AG10803 (cell line): ENCODE measurements around the gene NR2F1-AS1.
"Not testable (repeated sequence)": the region's sequence is repeated elsewhere in the genome, so short reads cannot be mapped to it uniquely, and the experiment has no call there.

Source experiments
- DNase-seq: peaks from one replicate; pipeline ENCODE4 v3.0.0; 2010; ENCODE audit warnings: low read depth
- H3K4me3 ChIP-seq: 2 replicates; pipeline ENCODE4 v1.5.1; 2011; ENCODE audit warnings: mild to moderate bottlenecking, low read length, control low read depth
- TF ChIP-seq, protein P1 (sequence below): conservative IDR thresholded peaks from 2 replicates; pipeline ENCODE4 v1.5.1; 2011; ENCODE audit warnings: mild to moderate bottlenecking, low read length, control low read depth, inconsistent platforms

NR2F1-AS1 gene

DNA sequence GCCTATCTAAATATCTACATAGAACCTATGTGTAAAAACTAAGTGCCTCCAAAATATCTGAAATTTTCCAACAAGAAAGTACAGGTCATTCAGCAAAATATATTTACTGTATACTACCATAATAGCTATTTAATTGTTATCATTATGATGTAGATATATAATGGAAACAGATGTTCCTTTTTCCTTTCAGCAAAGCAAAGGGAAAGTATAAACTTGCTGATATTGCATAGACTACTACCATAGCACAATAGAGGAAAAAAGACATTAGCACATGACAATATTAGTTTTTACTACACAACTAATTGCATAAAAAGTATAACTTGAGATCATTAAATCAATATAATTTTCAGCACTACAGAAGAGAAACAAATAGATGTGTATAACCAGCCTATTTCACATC, 14.9 kb downstream of the NR2F1-AS1 start:
- TF ChIP-seq, protein P1, sequence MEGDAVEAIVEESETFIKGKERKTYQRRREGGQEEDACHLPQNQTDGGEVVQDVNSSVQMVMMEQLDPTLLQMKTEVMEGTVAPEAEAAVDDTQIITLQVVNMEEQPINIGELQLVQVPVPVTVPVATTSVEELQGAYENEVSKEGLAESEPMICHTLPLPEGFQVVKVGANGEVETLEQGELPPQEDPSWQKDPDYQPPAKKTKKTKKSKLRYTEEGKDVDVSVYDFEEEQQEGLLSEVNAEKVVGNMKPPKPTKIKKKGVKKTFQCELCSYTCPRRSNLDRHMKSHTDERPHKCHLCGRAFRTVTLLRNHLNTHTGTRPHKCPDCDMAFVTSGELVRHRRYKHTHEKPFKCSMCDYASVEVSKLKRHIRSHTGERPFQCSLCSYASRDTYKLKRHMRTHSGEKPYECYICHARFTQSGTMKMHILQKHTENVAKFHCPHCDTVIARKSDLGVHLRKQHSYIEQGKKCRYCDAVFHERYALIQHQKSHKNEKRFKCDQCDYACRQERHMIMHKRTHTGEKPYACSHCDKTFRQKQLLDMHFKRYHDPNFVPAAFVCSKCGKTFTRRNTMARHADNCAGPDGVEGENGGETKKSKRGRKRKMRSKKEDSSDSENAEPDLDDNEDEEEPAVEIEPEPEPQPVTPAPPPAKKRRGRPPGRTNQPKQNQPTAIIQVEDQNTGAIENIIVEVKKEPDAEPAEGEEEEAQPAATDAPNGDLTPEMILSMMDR, result no peak
- no peak overlapping the region for H3K4me3 ChIP-seq
- DNase-seq, result no peak

DNA sequence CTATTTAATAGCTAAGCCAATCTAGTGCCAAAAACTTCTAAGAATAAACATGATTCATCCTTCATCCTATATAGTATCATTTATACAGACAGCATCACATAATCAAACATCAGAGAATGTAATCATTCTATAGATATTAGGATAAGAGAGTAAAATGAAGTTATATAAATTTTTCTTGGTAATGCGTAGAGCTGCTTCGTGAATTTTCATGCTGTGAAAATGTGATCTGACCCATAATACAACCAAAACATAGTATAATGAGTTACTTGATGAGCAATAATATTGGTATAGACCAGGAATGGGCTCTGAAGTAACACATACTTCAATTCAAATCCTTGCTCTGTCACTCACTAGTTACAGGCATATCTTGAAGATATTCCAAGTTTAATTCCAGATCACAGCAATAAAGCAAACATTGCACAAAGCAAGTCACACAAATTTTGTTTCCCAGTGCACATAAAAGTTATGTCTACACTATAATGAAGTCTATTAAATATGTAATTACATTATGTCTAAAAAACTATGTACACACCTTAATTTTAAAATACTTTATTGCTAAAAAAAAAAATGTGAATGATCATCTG, 23.9 kb downstream of the NR2F1-AS1 start:
- no peak for DNase-seq
- TF ChIP-seq, protein P1, result no peak
- H3K4me3 ChIP-seq, result no peak overlapping the region

DNA sequence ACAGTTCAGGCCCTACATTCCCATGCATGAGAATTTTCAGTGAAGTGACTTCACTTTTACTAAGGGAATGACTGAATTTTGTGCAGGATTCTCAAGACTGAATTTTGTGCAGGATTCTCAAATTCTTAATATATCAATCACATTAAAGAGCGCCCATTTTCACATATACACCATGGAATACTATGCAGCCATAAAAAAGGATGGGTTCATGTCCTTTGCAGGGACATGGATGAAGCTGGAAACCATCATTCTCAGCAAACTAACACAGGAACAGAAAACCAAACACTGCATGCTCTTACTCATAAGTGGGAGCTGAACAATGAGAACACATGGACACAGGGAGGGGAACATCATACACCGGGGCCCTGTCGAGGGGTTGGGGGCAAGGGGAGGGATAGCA, 31.4 kb downstream of the NR2F1-AS1 start:
- not testable (repeated sequence) for DNase-seq, H3K4me3 ChIP-seq

DNA sequence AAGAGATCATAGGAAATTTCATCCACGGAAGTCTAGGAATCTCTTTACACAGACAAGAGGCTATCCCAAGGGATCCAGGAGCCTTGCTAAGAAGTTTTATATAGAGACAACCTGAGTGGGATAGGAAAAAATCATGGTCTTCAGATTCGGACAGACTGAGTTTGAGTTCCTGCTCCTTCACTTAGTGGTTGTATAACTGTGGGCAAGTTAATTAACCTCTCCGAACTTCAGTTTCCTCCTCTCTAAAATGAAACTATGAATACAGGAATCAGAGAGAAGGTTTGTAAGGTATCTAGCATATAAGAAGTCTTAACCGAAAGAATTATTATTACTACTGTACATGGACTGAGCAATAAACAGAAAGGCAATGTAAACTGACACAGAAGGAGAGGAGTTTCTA, 35.1 kb downstream of the NR2F1-AS1 start:
- DNase-seq, result no peak
- TF ChIP-seq, protein P1, result no peak
- H3K4me3 ChIP-seq, result no peak overlapping the region

DNA sequence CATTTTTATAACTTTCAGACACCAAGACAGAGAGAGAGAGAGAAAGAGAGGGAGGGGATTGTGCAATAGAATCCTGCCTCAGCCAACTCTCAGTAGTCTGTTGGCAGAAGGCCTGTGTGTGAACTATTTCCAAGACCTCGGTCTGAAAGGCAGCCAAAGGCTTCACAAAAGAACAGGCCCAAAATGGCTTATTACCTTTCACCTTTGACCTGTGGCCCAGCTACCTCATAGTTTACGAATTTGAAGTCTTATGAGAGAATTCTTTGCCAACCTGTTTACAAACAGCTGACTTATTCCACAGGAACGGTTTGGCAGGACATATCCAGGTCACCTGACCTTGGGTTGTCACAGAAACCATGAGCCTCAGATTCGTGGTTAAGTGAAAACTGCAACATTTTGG, 48.6 kb downstream of the NR2F1-AS1 start:
- DNase-seq, result peak; percentile 97
- TF ChIP-seq, protein P1, result no peak
- no peak overlapping the region for H3K4me3 ChIP-seq

DNA sequence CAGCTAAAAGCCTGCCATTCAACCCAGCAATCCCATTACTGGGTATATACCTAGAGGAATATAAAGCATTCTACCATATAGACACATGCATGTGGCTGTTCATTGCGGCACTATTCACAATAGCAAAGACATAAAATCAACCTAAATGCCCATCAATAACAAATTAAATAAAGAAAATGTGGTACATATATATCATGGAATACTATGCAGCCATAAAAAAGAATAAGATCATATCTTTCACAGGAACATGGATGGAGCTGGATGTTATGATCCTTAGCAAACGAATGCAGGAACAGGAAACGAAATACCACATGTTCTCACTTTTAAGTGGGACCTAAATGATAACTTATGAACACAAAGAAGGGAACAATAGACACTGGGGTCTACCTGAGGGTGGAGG, 59.2 kb downstream of the NR2F1-AS1 start:
- not testable (repeated sequence) for DNase-seq

DNA sequence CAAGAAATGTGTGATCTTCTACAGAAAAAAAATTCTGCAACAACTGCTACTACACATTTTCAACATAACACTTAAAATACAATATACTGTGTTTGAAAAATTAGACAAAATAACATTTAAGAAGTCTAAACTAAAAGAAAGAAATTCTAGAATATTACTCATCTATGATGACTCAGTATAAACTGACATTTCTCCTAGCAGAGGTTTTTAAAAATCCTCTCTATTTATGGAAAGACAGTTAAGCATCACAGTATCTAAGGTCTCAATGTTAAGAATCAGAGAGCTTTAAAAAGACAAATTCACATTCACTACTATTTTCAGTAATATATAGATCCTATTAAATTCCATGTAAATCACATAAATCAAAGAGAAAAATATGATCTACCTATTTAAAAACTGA, 61.3 kb downstream of the NR2F1-AS1 start:
- no peak for DNase-seq
- no peak overlapping the region for H3K4me3 ChIP-seq
- TF ChIP-seq, protein P1, result no peak

More for the DNA sequence above, 59.2 kb downstream of the NR2F1-AS1 start:
- H3K4me3 ChIP-seq, result not testable (repeated sequence)

DNA sequence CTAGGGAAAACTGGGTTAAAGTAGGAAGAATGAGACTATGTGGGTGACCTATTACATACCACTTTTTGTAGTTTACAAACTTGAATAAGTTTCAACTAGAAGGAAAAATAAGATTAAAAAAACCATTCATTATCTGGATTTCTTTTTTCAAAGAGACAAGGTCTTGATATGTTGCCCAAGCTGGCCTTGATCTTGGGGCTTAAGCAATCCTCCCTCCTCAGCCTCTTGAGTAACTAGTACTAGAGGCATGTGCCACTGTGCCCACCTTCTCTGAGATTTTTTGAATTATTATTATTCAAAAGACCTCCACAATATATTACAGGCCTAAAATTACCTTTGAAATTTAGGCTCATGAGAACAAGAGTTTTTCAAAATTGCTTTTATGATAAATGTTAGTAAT, 63.2 kb downstream of the NR2F1-AS1 start:
- no peak overlapping the region for H3K4me3 ChIP-seq
- TF ChIP-seq, protein P1, result no peak
- DNase-seq, result no peak
